GM12878 (cell line): ENCODE data around the gene AGMAT. TPM values are rescaled to one million over a fixed set of nuclear protein-coding genes. Genes with fewer than 3 reads are reported as not detected.

Source experiments
- ATAC-seq: fragments of 200-7000 bp; cut with Tn5 transposase; 3 replicates; pipeline ENCODE4 v1.9.1; 2020; ENCODE audit warnings: mild to moderate bottlenecking, moderate library complexity
- BruUV-seq: library from RNA; stranded (reverse); fragments of 400-500 nt; replicated peaks from 2 replicates; lab custom pipeline; 2021; lab: Mats Ljungman, UMichigan
- CTCF ChIA-PET: fragments of 300-600 bp; sonication (Branson Sonifier 250); formaldehyde crosslinking; extraction: SDS; loops from one replicate; lab custom pipeline; 2021; ENCODE audit warnings: inconsistent platforms; lab: Yijun Ruan, JAX
- POLR2A ChIA-PET: fragments of 350-600 bp; formaldehyde crosslinking; extraction: SDS; loops from one replicate; lab custom pipeline; 2021; ENCODE audit warnings: inconsistent platforms; lab: Charles Lee
- RAD21 ChIA-PET: fragments of 300-600 bp; sonication (Branson Sonifier 250); formaldehyde crosslinking; loops from one replicate; lab custom pipeline; 2023; ENCODE audit warnings: antibody characterized with exemption; ENCODE audit not compliant: unreplicated experiment; lab: Charles Lee
- SMC1A ChIA-PET: fragments of 300-600 bp; sonication (Branson Sonifier 250); formaldehyde crosslinking; loops from one replicate; lab custom pipeline; 2023; ENCODE audit not compliant: unreplicated experiment, uncharacterized antibody; lab: Charles Lee
- DNase-seq: peaks from one replicate; pipeline ENCODE4 v3.0.0-alpha.2; 2011; ENCODE audit warnings: low read depth, low spot score
- FAIRE-seq: peaks from 3 replicates; lab custom pipeline; 2011; peaks lifted over from hg19 to GRCh38; lab: Jason Lieb, UNC
- H2AFZ ChIP-seq: 2 replicates; pipeline ENCODE4 v1.6.0; 2011; ENCODE audit warnings: low read depth, low read length, control low read depth; ENCODE audit not compliant: control insufficient read depth
- H3K27ac ChIP-seq: 2 replicates; pipeline ENCODE4 v1.5.1; 2011; ENCODE audit warnings: control low read depth; ENCODE audit not compliant: control insufficient read depth, insufficient read depth
- H3K27me3 ChIP-seq, 2 experiments: replicated peaks in 1 of 2; 2 replicates each; pipeline versions ENCODE4 v1.6.0 to v1.6.1; 2011; ENCODE audit warnings: low read length in 1 of 2; ENCODE audit not compliant: control insufficient read depth in 2 of 2, insufficient read depth in 2 of 2
- H3K36me3 ChIP-seq, 2 experiments: 2 replicates each; pipeline ENCODE4 v1.5.1; 2011; ENCODE audit warnings: low read length in 1 of 2; ENCODE audit not compliant: control insufficient read depth in 2 of 2, insufficient read depth in 2 of 2
- H3K4me1 ChIP-seq: 2 replicates; pipeline ENCODE4 v1.6.1; 2011; ENCODE audit warnings: mild to moderate bottlenecking, low read length, moderate library complexity, mixed read lengths; ENCODE audit not compliant: control insufficient read depth, insufficient read depth
- H3K4me2 ChIP-seq: 2 replicates; pipeline ENCODE4 v1.6.0; 2011; ENCODE audit warnings: control low read depth; ENCODE audit not compliant: control insufficient read depth, insufficient read depth
- H3K4me3 ChIP-seq: fragments of 200-600 bp; sonication (generic); 2 replicates; pipeline ENCODE4 v1.5.1; 2016
- H3K79me2 ChIP-seq: 2 replicates; pipeline ENCODE4 v1.6.0; 2011; ENCODE audit warnings: low read length; ENCODE audit not compliant: control insufficient read depth, insufficient read depth
- H3K9ac ChIP-seq: 2 replicates; pipeline ENCODE4 v1.8.0; 2011; ENCODE audit warnings: low read length, control low read depth, mixed read lengths; ENCODE audit not compliant: control insufficient read depth, insufficient read depth
- H3K9me3 ChIP-seq: replicated peaks from 3 replicates; pipeline ENCODE4 v1.5.1; 2011; ENCODE audit warnings: mild to moderate bottlenecking, low read length; ENCODE audit not compliant: control insufficient read depth, insufficient read depth
- H4K20me1 ChIP-seq: 2 replicates; pipeline ENCODE4 v1.6.0; 2011; ENCODE audit not compliant: control insufficient read depth, insufficient read depth
- CHD1 ChIP-seq: IDR thresholded peaks from 2 replicates; pipeline ENCODE4 v1.6.1; 2012; ENCODE audit warnings: low read depth, low read length, improper control_type of control experiment
- ESRRA ChIP-seq: IDR thresholded peaks from 2 replicates; pipeline ENCODE4 v1.6.1; 2012; ENCODE audit warnings: mild to moderate bottlenecking, low read length, improper control_type of control experiment
- MEF2A ChIP-seq: IDR thresholded peaks from 2 replicates; pipeline ENCODE4 v1.6.1; 2011; ENCODE audit warnings: low read depth, mild to moderate bottlenecking, low read length, moderate library complexity; ENCODE audit not compliant: insufficient read depth
- RFX5 ChIP-seq: IDR thresholded peaks from 2 replicates; pipeline ENCODE4 v1.6.1; 2011; ENCODE audit warnings: low read depth, low read length, improper control_type of control experiment
- SMARCA5 ChIP-seq: fragments of 450-650 bp; IDR thresholded peaks from 2 replicates; pipeline ENCODE4 v1.6.1; 2017; ENCODE audit warnings: mild to moderate bottlenecking
- TCF12 ChIP-seq: IDR thresholded peaks from 2 replicates; pipeline ENCODE4 v1.6.1; 2011; ENCODE audit warnings: low read depth, mild to moderate bottlenecking, low read length
- WGBS: methylation state at CpG from one replicate; pipeline ENCODE4 v1.1.6; 2016; ENCODE audit warnings: low lambda C conversion rate; ENCODE audit not compliant: insufficient replicate concordance, insufficient coverage; ENCODE audit errors: missing lambda C conversion rate; 5-methylcytosine and 5-hydroxymethylcytosine counted together
- in situ Hi-C: fragments of 300-500 bp; cut with MboI; formaldehyde crosslinking; loops from 9 replicates; pipeline ENCODE4 v1.14.3; 2018; ENCODE audit warnings: mixed read lengths
- intact Hi-C: fragments of 100-400 bp; cut with micrococcal nuclease; formaldehyde crosslinking; loops from one replicate; pipeline ENCODE4 v1.14.2; 2022; ENCODE audit not compliant: unreplicated experiment
- polyA plus RNA-seq, 11 experiments: library from polyadenylated mRNA; depleted of rRNA in 4 of 11; unstranded in 6 of 11; stranded (reverse) in 5 of 11; fragments of >200 nt; fragmentation: Nextera tagmentation in 4 of 11; fragmentation: Illumina TruSeq in 1 of 11; extraction: Ambion mirVana in 4 of 11; extraction: Trizol in 1 of 11; gene quantifications; 1 replicate in 1 of 11; 2 replicates in 10 of 11; pipeline versions ENCODE4 v1.2.1 to v1.2.3, GENCODE V29; 2011 to 2016; ENCODE audit warnings: inconsistent platforms in 2 of 11, missing spikeins in 2 of 11, low read depth in 1 of 11
- total RNA-seq, 4 experiments: library from RNA; depleted of rRNA in 3 of 4; stranded (reverse); fragments of >200 nt in 3 of 4; fragmentation: Illumina TruSeq in 1 of 4; extraction: Trizol in 1 of 4; gene quantifications; 2 replicates each; pipeline versions ENCODE4 v1.2.1 to v1.2.3, GENCODE V29; 2013 to 2021
- TF ChIP-seq, protein P1 (sequence below): IDR thresholded peaks from 2 replicates; pipeline ENCODE4 v1.6.1; 2012; ENCODE audit warnings: low read depth, low read length, improper control_type of control experiment
- TF ChIP-seq, protein P2 (sequence below): fragments of 450-650 bp; formaldehyde crosslinking; IDR thresholded peaks from 2 replicates; pipeline ENCODE4 v1.4.0; 2022; ENCODE audit warnings: mild to moderate bottlenecking, moderate library complexity

The AGMAT gene
- total and polyA plus RNA-seq, 10 of the 15 experiments (the other 5 are each of a cell fraction or from before 2014, with no cell fraction given) = 0.47 to 7.9 (median 4.7) TPM

GRCh38 chr1:15540186-15540585 lies 44.7 kb downstream of the AGMAT start:
- no TSS peak for BruUV-seq
- Histone ChIP-seq H4K20me1 (no peaks in the 10 kb centered on the region), H3K4me2 (no peak overlapping the region), H3K9me3 (no peaks in the 10 kb centered on the region), H3K27me3 (no peaks in the 10 kb centered on the region), H3K4me1 (no peaks in the 10 kb centered on the region), H3K4me3 (no peak overlapping the region), H2AFZ (no peak overlapping the region), H3K79me2 (no peaks in the 10 kb centered on the region), H3K27ac (no peak overlapping the region), H3K9ac (no peak overlapping the region), H3K36me3 (peaks cover 0 to 25% of the 10 kb centered on the region in 2 experiments; a peak in 3 of 4 replicates)
- FAIRE-seq = no peak
- POLR2A ChIA-PET = no interaction called here
- 90% methylated on average over 8 of the region's 8 CpGs for WGBS
- DNase-seq = no peak
- TF ChIP-seq ESRRA (no peak), CHD1 (no peak), RFX5 (no peak), SMARCA5 (no peak), TCF12 (no peak), MEF2A (no peak)
- TF ChIP-seq, protein P1, sequence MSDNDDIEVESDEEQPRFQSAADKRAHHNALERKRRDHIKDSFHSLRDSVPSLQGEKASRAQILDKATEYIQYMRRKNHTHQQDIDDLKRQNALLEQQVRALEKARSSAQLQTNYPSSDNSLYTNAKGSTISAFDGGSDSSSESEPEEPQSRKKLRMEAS = no peak
- TF ChIP-seq, protein P2, sequence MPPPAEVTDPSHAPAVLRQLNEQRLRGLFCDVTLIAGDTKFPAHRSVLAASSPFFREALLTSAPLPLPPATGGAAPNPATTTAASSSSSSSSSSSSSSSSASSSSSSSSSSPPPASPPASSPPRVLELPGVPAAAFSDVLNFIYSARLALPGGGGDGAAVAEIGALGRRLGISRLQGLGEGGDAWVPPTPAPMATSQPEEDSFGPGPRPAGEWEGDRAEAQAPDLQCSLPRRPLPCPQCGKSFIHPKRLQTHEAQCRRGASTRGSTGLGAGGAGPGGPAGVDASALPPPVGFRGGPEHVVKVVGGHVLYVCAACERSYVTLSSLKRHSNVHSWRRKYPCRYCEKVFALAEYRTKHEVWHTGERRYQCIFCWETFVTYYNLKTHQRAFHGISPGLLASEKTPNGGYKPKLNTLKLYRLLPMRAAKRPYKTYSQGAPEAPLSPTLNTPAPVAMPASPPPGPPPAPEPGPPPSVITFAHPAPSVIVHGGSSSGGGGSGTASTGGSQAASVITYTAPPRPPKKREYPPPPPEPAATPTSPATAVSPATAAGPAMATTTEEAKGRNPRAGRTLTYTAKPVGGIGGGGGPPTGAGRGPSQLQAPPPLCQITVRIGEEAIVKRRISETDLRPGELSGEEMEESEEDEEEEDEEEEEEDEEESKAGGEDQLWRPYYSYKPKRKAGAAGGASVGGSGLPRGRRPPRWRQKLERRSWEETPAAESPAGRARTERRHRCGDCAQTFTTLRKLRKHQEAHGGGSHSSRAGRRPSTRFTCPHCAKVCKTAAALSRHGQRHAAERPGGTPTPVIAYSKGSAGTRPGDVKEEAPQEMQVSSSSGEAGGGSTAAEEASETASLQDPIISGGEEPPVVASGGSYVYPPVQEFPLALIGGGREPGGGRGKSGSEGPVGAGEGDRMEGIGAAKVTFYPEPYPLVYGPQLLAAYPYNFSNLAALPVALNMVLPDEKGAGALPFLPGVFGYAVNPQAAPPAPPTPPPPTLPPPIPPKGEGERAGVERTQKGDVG = no peak
- RAD21 ChIA-PET = no interaction called here
- ATAC-seq = no peak
- in situ Hi-C loops = no loop called here
- SMC1A ChIA-PET = interaction anchor here (0.6 to 1.1 kb wide), 2 partner anchors 14 to 177 kb away, joined by 3 to 5 read pairs; no protein-coding TSS in a partner anchor
- CTCF ChIA-PET = no interaction called here
- intact Hi-C loops = no loop called here
